Nephron progenitor cell (in vitro differentiated cells): ENCODE data around the gene CENPP.

Source experiments
- DNase-seq: peaks from one replicate; pipeline ENCODE4 v3.0.0; 2021
- H3K27ac Mint-ChIP-seq: 2 replicates; pipeline ENCODE4 v1.8.0; 2021; ENCODE audit warnings: mild to moderate bottlenecking, moderate library complexity, mixed read lengths
- H3K27me3 Mint-ChIP-seq: 2 replicates; pipeline ENCODE4 v1.8.0; 2021; ENCODE audit warnings: mild to moderate bottlenecking, low read depth, mixed read lengths; ENCODE audit not compliant: poor library complexity
- H3K36me3 Mint-ChIP-seq: 2 replicates; pipeline ENCODE4 v1.8.0; 2021; ENCODE audit warnings: low read depth, mixed read lengths
- H3K4me1 Mint-ChIP-seq: 2 replicates; pipeline ENCODE4 v1.8.0; 2021; ENCODE audit warnings: mixed read lengths
- H3K4me3 Mint-ChIP-seq: 2 replicates; pipeline ENCODE4 v1.8.0; 2021; ENCODE audit warnings: mild to moderate bottlenecking, moderate library complexity, mixed read lengths
- H3K9me3 Mint-ChIP-seq: 2 replicates; pipeline ENCODE4 v1.8.0; 2021; ENCODE audit warnings: mild to moderate bottlenecking, moderate library complexity, mixed read lengths
- CTCF ChIP-seq: fragments of 200-600 bp; sonication (generic); IDR thresholded peaks from 2 replicates; pipeline ENCODE4 v1.5.0; 2021; ENCODE audit warnings: antibody characterized with exemption

CENPP gene

GRCh38 chr9:92377876-92378275 lies 52.1 kb downstream of the CENPP start:
- no peak for TF ChIP-seq CTCF
- Mint-ChIP-seq H3K4me3 (no peak overlapping the region), H3K4me1 (no peaks in the 10 kb centered on the region), H3K27me3 (peaks cover 3% of the 10 kb centered on the region), H3K36me3 (peaks cover 30% of the 10 kb centered on the region), H3K9me3 (peaks cover 35% of the 10 kb centered on the region), H3K27ac (no peak overlapping the region)
- DNase-seq, result no peak

GRCh38 chr9:92378865-92379560 lies 53.3 kb downstream of the CENPP start:
- H3K27me3 Mint-ChIP-seq, result peaks cover 3% of the 10 kb centered on the region
- no peak overlapping the region for H3K27ac Mint-ChIP-seq
- no peak for TF ChIP-seq CTCF
- peaks cover 24% of the 10 kb centered on the region for H3K36me3 Mint-ChIP-seq
- peaks cover 24% of the 10 kb centered on the region for H3K9me3 Mint-ChIP-seq
- H3K4me1 Mint-ChIP-seq, result no peaks in the 10 kb centered on the region
- no peak overlapping the region for H3K4me3 Mint-ChIP-seq
- DNase-seq, result no peak

GRCh38 chr9:92380603-92381002 lies 54.9 kb downstream of the CENPP start:
- Mint-ChIP-seq H3K9me3 (peaks cover 8% of the 10 kb centered on the region), H3K27ac (no peak overlapping the region), H3K4me1 (no peaks in the 10 kb centered on the region), H3K36me3 (peaks cover 9% of the 10 kb centered on the region), H3K27me3 (no peaks in the 10 kb centered on the region), H3K4me3 (no peak overlapping the region)
- no peak for DNase-seq
- no peak for TF ChIP-seq CTCF

GRCh38 chr9:92381775-92382174 lies 56.0 kb downstream of the CENPP start:
- no peak for TF ChIP-seq CTCF
- Mint-ChIP-seq H3K9me3 (no peaks in the 10 kb centered on the region), H3K4me1 (no peaks in the 10 kb centered on the region), H3K36me3 (no peaks in the 10 kb centered on the region), H3K27ac (no peak overlapping the region), H3K27me3 (no peaks in the 10 kb centered on the region), H3K4me3 (no peak overlapping the region)
- DNase-seq, result no peak

- H3K9me3 Mint-ChIP-seq, result no peaks in the 10 kb centered on the region
- H3K4me1 Mint-ChIP-seq, result no peaks in the 10 kb centered on the region
- no peak for TF ChIP-seq CTCF
- DNase-seq, result no peak
- H3K36me3 Mint-ChIP-seq, result no peaks in the 10 kb centered on the region
- H3K27ac Mint-ChIP-seq, result no peak overlapping the region
- no peak overlapping the region for H3K4me3 Mint-ChIP-seq
- H3K27me3 Mint-ChIP-seq, result no peaks in the 10 kb centered on the region
Observed at GRCh38 chr9:92384375-92384774, 58.6 kb downstream of the CENPP start.

- H3K9me3 Mint-ChIP-seq, result no peaks in the 10 kb centered on the region
- H3K27ac Mint-ChIP-seq, result no peak overlapping the region
- no peak for TF ChIP-seq CTCF
- no peak overlapping the region for H3K4me3 Mint-ChIP-seq
- H3K4me1 Mint-ChIP-seq, result no peaks in the 10 kb centered on the region
- no peaks in the 10 kb centered on the region for H3K27me3 Mint-ChIP-seq
- H3K36me3 Mint-ChIP-seq, result no peaks in the 10 kb centered on the region
- no peak for DNase-seq
Observed at GRCh38 chr9:92385001-92385400, 59.2 kb downstream of the CENPP start.
